Fibroblast of the aortic adventitia (primary cell): Measurements from ENCODE around the gene BHLHE23. TPM values are rescaled to one million over a fixed set of nuclear protein-coding genes. Genes with fewer than 3 reads are reported as not detected.
"Not testable (repeated sequence)": the region's sequence is repeated elsewhere in the genome, so short reads cannot be mapped to it uniquely, and the experiment has no call there.

Experiments used
- DNase-seq: peaks from one replicate; pipeline ENCODE4 v3.0.0-alpha.2; 2010; ENCODE audit warnings: low read depth
- H3K4me3 ChIP-seq: 2 replicates; pipeline ENCODE4 v1.5.1; 2011; ENCODE audit warnings: low read depth, mild to moderate bottlenecking, control low read depth, low read length, moderate library complexity
- CTCF ChIP-seq: IDR thresholded peaks from 2 replicates; pipeline ENCODE4 v1.5.1; 2011; ENCODE audit warnings: mild to moderate bottlenecking, low read length, control low read depth, inconsistent platforms; ENCODE audit not compliant: insufficient read depth
- total RNA-seq: library from RNA; depleted of rRNA; stranded (reverse); fragments of >200 nt; gene quantifications from 2 replicates; pipeline ENCODE4 v1.2.3, GENCODE V29; 2012; ENCODE audit warnings: low replicate concordance

Gene BHLHE23
- total RNA-seq, 1 donor: not detected

- no peak for TF ChIP-seq CTCF
- no peak for DNase-seq
Observed at GRCh38 chr20:62963614-62964397, 43.0 kb downstream of the BHLHE23 start.

GRCh38 chr20:62962891-62963613 is 43.7 kb downstream of the BHLHE23 start:
- no peak overlapping the region for H3K4me3 ChIP-seq
- DNase-seq: no peak

More at GRCh38 chr20:62963614-62964397, 43.0 kb downstream of the BHLHE23 start:
- H3K4me3 ChIP-seq: no peak overlapping the region

GRCh38 chr20:62962221-62962879 is 44.4 kb downstream of the BHLHE23 start:
- no peak for DNase-seq
- TF ChIP-seq CTCF: no peak
- H3K4me3 ChIP-seq: no peak overlapping the region

More at GRCh38 chr20:62962891-62963613, 43.7 kb downstream of the BHLHE23 start:
- TF ChIP-seq CTCF: no peak

GRCh38 chr20:62961799-62962198 is 45.0 kb downstream of the BHLHE23 start:
- no peak for DNase-seq
- H3K4me3 ChIP-seq: no peak overlapping the region
- no peak for TF ChIP-seq CTCF

GRCh38 chr20:62961310-62961783 is 45.4 kb downstream of the BHLHE23 start:
- no peak for DNase-seq
- no peak for TF ChIP-seq CTCF
- H3K4me3 ChIP-seq: no peak overlapping the region

GRCh38 chr20:62960446-62961309 is 46.1 kb downstream of the BHLHE23 start:
- not testable (repeated sequence) for DNase-seq, H3K4me3 ChIP-seq
